ENCODE results near the gene CAPN2.

Gene CAPN2

DNA sequence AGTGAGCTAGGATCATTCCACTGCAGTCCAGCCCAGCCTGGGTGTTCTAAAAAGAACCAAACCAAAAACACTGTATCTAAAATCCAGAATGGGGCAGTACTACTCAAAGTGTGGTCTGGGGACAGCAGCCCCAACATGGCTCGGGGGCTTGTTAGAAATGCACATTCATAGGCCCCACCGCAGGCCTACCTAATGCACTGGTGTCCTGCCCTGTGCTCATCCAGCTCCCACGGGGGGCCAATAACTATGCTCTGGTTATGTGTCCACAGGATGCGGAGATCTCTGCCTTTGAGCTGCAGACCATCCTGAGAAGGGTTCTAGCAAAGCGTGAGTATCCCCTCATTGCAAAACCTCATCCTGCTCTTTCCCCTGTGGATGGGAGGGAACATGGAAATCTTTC lies 51.5 kb downstream of the CAPN2 start:
- no peak for DNase-seq

DNA sequence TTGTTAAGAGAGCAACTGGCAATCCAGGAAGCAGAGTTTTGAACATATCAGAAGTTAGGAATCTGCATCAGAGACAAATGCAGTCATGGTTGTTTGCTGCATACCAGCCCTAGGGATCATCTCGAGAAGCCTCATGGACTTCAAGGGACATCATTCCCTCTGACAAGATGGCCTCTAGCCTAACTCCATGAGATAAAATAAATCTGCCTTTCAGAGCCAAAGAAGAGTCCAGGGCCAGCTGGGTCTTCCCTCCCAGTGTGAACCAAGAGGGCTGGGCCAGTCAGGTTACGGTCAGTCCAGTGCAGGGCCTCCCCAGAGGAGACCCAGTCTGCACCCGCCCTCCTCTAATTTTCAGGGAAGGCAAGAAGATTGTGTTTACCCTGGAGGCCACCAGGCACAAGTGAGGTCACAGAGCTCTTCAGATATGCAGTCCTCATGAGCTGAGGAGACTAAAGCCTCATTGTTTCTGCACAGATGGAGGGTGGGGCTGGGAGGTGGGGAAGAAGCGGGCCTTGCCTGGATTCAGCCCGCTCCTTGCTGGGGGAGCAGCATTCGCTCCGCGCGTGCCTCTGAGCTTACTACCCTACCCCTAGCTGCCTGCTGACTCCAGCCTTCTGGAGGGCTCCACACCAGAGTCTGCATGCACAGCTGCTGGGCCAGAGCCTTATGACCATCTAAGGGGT lies 52.8 kb downstream of the CAPN2 start:
- DNase-seq, result no peak

DNA sequence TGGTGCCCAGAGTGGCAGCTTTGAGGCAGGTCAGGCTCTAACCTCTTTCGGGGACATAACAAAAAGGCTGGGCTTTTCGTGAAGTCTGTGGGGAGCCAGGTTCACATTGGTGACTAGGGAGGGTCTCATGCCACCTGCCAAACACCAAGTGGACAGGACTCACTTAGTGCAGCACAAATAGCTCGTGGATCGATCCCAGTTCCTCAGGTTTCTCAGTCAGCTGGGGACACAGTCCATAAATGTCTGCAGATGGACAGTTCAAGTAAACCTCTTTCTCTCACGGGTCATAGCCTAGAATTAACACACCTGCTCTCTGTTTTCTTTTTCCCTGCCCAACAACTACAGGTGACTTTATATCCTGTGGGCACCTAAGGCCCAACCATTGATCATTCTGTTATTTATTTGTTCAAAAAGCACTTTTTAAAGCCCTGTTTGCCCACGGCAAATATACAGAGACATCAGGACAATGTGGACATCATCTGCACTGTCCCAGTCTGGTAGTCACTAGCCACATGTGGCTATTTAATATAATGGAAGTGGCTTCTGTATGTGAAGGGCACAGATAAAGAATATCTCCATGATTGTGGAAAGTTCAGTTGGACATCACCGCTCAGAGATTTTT lies 53.5 kb downstream of the CAPN2 start:
- DNase-seq, result no peak

DNA sequence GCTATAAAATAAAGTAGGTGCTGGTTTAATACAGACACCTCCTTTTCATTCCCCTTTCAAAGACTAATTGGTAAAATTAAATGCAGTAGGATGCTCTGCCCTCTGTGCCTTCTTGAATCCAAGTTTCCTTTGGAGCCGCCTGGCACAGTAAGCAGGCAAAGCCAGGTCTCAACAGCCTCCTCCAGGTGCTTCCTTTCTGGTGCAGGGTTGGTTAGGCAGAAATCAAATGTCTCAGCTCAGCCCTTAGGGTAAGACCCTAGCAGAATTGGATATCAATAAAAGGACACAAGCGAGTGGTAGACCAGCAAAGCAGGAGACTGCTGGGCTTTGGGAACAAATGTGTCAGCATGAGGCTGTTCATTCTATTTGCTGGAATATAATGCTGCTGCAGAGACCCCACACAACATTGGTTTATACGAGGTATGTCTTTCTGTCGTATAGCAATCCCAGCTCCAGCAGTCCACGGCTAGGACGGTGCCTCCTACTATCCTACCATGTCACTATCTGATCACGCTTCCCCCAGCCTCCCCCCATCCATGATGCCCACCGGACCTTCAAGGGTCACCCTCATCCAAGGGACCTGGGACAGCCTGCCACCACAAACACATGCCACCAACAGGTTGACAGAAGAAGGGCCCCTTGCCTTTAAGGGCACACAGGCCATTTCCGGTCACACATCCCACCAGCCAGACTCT lies 58.4 kb downstream of the CAPN2 start:
- DNase-seq, result no peak

DNA sequence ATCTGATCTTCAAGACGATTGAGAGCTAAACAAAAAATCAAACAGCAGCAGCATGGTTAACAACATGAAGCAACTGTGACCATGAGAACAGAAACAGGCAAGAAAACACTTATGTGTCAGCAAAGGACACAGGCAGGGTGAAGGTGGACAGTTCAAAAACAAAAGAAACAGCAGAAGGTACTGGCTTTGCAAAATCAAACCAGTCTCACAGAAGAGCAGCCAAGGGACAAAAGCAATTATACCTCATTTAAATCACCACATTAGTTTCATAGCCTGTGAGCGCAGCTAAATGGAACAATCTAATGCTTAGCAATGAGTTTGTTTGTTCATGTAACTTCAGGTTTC lies 59.1 kb downstream of the CAPN2 start:
- no peak for DNase-seq

DNA sequence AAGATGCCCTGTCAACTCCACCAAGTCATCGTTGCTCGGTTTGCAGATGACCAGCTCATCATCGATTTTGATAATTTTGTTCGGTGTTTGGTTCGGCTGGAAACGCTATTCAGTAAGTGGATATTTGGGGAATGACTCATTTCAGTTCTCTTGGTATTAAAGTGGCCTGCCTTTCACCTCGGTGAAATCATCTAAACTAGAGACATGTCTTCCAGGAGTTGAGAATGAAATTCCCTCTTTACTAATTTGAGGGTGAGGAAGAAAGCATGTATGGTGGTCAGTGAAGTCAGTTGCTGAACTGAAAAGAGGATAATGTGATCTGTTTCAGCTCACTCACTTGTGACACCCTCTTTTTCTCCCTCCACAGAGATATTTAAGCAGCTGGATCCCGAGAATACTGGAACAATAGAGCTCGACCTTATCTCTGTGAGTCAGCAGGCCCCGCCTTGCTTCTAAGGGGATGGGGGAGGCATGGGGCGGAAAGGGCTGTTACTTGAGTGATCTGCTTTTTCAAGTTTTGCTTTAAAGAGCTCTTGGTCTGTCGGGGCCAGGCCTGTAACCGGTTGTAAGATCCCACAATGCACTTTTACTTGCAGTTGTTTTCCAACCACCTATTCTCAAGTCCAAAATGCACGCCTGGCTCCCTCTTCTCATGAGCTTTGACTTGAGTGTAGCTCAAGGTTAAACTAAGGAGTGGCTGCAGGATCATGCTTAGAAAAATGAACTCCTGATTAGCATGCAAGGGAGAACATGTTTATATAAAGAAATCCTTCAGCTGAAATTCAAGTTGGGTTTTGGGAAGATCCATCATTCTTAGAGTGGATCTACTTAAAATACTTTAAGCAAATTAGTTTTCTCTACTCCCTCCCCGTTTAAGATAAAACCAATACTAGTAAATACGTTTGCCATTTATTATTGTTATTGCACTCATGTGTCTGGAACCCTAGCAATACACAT lies 59.8 kb downstream of the CAPN2 start:
- no peak for DNase-seq

DNA sequence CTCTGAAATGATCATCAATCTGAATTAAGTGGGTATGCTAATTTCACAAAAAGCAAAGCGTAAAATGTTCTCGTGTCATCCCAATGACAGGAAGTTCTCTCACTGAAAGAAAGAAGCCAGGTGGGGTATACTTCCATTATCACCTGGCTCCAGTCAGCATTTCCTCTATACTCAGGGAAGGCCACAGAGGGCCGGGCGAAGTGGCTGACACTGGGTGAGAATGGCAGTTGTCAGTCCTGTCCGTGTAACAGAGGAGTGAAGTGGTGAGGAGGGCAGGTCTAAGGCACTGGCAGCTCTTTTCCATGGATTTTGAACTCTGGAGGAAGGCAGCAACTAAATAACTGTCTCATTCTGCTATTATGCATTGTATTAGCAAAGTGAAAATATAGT lies 60.4 kb downstream of the CAPN2 start:
- DNase-seq, result no peak

DNA sequence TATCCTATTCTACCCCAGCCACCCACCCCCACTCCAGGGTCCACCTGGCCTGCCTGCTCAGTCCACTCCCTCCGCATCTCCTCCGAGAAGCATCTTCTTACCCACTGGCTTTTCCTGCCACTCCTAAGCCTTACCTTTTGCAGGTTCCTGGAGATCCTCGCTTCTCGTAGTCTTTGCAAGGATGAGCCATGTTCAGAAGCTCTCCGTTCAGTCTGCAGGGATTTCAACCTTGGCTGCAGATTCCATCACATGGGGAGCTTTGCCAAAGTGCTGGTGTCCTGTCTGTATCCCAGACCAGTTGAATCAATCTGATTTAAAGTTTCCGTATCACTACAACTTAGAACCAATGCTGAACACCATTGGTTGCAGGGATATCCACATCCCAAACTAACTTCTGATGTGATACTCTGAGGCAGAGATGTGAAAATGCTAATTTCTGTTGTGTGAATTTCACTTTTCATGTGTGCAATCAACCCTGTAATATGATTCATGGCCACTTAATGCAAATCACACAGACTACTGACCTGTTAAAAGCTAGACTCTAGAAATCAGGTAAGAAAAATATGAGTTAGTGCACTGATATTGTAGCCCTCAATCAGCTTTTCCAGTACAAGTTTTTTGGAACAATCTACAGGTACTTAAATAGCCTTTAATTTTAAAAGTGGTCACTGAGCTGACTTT lies 61.9 kb downstream of the CAPN2 start:
- no peak for DNase-seq

DNA sequence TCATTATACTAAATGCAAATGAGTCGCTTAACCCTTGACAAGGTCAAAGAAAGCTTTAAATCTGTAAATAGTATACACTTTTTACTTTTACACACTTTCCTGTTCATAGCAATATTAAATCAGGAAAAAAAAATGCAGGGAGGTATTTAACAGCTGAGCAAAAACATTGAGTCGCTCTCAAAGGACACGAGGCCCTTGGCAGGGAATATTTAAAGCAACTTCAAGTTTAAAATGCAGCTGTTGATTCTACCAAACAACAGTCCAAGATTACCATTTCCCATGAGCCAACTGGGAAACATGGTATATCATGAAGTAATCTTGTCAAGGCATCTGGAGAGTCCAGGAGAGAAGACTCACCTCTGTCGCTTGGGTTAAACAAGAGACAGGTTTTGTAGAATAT lies 62.7 kb downstream of the CAPN2 start:
- no peak for DNase-seq

DNA sequence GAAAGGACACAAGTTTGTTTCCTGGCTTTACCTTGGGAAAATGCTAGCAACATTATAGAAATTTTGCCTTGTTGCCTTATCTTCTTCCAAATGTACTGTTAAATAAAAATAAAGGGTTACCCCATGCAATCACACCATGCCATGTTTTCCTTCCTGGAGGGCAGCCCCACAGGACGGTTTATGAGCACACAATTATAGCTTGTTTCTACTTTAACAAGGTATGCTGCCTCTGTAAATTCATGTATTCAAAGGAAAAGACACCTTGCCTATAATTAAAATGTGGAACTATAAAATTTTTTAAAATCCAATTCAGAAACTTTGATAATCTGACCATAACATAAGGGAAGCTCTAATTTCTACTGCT lies 63.4 kb downstream of the CAPN2 start:
- DNase-seq, result no peak

DNA sequence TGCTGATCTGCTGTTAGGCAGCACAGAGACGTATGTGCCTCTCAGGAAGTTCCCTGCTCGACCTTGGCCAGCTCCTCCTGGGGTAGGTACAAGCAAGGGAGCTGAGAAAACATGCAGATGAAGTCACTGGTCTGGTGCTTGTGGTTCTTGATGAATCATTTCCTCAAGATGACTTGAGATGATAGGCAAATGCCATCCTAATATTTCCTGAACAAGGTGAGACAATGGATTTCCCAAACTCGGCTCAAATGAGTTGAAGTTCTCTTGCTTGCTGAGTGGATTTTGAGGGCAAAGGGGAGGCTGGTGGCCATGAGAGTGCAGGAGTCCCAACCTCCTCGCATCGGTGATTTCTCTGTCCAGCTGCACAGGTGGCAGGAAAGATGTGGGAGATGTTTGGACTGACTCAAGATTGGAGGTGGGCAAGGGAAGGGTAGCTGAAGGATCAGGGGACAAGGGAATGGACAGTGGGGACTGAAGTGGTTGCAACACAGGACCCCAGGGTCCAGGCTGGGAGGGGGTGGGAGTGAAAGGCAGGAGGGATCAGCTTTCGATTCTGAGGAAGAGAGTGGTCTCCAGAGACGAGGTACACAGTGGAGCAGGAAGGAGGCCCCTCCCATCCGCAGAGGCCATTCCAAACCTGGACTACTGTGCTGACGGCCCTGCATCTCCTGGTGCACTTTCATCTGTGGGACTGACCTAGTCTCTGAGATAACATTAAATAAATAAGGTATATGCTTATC lies 63.9 kb downstream of the CAPN2 start:
- DNase-seq, result no peak

DNA sequence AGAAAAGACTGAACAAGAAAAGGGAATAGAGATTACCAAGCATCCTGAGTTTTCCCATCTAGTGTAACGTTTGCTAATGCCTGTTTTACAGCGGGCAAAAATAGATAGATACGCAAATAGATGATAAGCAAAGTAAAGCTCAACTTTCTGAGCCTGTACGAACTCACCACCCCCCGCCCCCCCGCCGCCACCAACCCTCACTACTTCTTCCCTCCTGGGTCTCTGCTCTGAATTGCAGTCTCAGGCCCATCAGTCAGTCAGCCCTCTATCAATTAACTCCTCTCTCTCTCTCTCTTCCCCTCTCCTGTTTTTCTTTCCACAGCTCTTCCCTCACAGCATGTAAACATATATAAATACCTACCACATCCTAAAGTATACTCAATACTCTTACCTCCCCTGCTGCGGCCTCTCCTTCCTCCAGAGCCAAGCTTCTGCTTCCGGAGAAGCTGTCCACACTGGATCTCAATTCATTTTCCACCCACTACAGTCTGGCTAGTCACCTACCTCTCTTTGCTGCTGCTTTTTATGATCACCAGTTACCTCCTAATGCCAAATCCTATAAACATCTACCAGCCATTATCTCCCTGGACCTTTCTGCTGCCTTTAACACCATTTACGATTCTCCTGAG lies 64.6 kb downstream of the CAPN2 start:
- DNase-seq, result no peak

DNA sequence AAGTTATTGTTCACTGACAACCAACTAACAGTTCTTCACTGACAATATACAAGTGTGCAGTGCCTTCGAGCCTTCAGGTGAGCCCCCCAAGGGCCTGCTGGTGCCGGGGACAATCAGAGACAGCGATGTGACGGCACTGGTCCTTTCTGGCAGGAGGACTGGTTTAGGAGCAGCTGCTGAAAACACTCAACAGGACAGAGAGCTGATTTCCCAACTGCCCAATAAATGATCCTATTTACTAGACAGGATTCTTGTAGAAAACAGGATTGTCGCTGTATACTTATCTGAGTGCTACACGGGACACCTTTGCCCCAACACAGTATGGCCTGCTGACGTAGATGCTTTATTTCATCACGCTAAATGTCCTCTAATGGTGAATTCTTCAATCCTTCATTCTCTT lies 68.0 kb downstream of the CAPN2 start:
- no peak for DNase-seq

DNA sequence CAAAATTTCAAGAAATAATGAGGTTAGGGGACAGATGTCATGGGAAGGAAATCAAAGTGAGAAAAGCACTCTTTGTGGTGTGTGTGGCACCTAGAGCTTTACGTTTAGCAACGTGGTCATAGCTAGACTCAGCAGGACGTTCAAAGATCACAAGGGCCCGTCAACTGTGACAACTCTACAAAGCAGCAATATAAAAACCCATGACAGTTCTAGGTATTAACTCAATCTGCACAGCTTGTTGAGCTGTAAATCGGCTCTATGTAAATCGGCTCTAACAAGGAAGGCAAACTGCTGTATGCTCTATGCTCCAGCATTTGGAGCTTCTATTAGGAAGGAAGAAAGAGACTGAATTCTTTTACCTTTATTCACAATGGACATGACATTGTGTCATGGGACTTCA lies 68.6 kb downstream of the CAPN2 start:
- no peak for DNase-seq

DNA sequence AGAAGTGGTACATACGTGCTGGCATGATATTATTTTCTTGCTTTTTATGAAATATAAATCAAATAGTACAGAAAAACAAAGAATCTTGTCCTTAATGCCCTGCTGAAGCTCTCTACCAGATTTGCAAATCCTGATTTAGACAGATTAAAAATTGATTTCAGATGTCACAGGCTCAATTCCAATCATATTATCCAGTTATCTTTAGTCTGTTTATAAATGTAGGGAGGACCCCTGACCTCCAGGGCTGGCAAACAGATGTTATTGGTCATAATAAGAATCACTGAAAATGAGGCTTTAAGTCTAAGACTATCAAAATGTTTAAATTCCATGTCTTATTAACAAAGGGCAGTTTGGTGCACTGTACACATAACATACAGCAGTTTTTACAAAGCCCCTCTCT lies 71.3 kb downstream of the CAPN2 start:
- no peak for DNase-seq

DNA sequence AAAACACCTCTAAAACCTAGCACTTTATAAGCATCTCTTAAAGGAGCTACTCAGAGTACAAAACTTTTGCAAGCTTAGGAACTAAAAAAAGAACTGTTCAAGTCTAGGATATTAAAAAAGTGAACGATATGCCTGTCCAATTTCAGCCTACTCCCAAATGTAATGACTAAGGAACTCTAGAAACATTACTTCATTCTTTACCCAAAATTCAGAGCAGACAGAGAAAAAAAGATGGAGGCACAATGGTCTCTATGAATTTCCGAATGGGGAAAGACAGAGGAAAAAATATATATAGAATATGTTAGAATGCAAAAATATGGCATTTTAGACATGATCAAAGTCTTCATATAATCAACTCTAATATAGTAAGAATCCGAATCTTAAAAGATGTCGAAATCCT lies 72.2 kb downstream of the CAPN2 start:
- DNase-seq, result no peak

DNA sequence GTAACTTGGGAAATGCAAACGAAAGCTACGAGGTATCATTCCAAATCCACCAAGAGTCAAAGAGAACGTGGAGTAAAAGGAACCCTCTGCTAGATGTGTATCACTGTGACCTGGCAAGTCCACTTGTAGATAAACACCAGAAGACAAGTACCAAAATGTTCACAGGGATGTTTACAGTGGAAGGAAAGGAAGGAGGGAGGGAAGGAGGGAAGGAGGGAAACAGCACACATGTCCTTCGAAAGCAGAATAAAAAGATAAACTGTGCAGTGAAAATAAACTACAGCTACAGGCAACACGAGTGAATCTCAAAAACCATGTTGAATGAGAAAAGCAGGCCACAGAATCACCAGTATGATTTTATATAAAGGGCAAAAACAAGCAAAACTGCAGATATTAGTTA lies 73.5 kb downstream of the CAPN2 start:
- DNase-seq, result no peak

DNA sequence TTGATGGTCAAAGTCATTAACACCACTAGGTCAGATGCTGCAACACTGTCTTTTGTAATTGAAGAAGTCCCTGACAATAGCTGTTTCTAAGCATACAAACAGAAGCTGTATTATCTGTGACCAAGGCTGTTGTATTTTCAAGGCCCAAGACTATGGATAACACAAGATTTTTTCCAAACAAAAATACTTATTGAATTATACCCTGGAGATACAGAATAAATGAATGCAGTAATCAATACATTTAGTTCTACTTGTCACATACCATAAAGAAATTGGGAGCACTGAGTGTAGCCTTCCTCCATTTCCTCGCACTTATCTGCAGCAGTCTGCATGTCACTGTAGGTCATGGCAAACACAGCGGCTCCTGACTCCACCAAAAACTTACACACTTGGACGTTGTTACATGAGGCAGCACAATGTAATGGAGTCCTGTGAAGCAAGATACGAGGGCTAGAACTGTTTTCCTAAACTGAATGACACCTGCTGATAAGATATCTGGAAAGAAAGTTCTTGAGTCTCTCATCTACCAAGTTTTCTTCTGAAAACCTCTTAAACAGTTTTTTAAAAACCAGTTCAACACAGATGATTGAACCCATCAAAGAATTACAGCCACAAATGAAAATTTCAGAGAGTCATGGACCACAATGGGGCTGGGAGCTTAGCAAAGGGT lies 76.5 kb downstream of the CAPN2 start:
- DNase-seq, result no peak

DNA sequence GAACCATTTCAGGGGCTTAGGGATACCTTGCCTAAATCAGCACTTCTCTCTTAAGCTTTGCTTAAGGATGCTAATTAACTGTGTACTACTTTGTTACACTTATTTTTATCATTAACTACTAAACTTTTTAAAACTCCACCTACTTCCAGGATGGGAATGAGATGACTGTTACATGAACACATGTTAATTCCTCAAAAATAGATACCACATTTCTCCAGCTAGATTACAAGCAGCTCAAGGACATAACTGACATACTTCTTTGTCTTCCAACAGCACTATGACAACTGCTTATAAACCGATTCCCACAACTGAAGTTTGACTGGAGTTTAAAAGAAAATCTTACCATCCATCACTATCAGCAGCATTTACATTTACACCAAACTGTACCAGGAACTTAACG lies 79.7 kb downstream of the CAPN2 start:
- DNase-seq, result no peak

DNA sequence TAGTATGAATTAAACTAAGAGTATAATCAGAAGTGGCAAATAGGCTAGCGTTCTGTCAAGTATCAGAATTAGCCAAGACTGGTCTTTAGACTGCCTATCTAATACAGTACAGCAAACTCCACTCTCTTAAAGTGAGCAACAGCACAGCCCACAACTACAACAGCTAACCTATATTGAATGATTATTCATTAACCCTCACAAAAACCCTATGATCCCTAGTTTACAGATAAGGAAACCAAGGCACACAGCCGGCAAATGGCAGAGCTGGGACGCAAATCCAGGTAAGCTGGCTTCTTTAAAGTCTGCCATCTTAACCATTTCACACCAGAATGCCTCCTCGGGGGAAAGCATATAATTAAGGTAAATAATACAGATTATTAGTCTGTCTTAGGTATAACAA lies 81.4 kb downstream of the CAPN2 start:
- no peak for DNase-seq

Data from cortex of kidney (tissue), 1 donor.